ENCODE results near the gene CCZ1.

- no peak for TF ChIP-seq CTCF (conservative IDR thresholded peaks at IDR 0.05; ENCODE audit: low read depth in 2 of 2)
- no peak for TF ChIP-seq EZH2 (IDR thresholded peaks at IDR 0.05; ENCODE audit: low read depth, unreplicated experiment)
- no peak for TF ChIP-seq REST (IDR thresholded peaks at IDR 0.05; ENCODE audit: unreplicated experiment)
- no peak for TF ChIP-seq ZNF331 (CRISPR knock-in tag; IDR thresholded peaks at IDR 0.05; ENCODE audit: low read depth)
Measured at GRCh38 chr7:5850944-5851343, 47.6 kb upstream of the CCZ1 start.
